Heart right ventricle (tissue), 16 donors: ENCODE results near the gene SLC25A31. TPM values are rescaled to one million over a fixed set of nuclear protein-coding genes. Genes with fewer than 3 reads are reported as not detected.

ENCODE experiments used
- ATAC-seq, 8 donors: fragments of 200-7000 bp; cut with Tn5 transposase; one replicate each; pipeline ENCODE4 v1.9.1; 2020; ENCODE audit warnings: mild to moderate bottlenecking in 8 of 8, moderate library complexity in 8 of 8, moderate number of reproducible peaks in 1 of 8
- DNase-seq, 2 donors: peaks; one replicate each; pipeline ENCODE4 v3.0.0-alpha.2; 2020
- H3K27ac ChIP-seq, 10 donors: fragments of 200-600 bp; sonication (generic) in 2 of 10; one replicate each; pipeline versions ENCODE4 v1.5.0 to v1.8.0; 2020 to 2022; ENCODE audit warnings: mild to moderate bottlenecking in 3 of 10
- H3K27me3 ChIP-seq, 7 donors: fragments of 200-600 bp; one replicate each; pipeline ENCODE4 v1.8.0; 2021 to 2022; ENCODE audit warnings: mild to moderate bottlenecking in 2 of 7
- H3K36me3 ChIP-seq, 9 donors: fragments of 200-600 bp; sonication (generic) in 1 of 9; one replicate each; pipeline versions ENCODE4 v1.5.0 to v1.8.0; 2020 to 2022; ENCODE audit warnings: mild to moderate bottlenecking in 2 of 9
- H3K4me1 ChIP-seq, 9 donors: fragments of 200-600 bp; sonication (generic) in 1 of 9; one replicate each; pipeline versions ENCODE4 v1.5.0 to v1.8.0; 2020 to 2022; ENCODE audit warnings: mild to moderate bottlenecking in 4 of 9
- H3K4me3 ChIP-seq, 10 donors: fragments of 200-600 bp; sonication (generic) in 2 of 10; one replicate each; pipeline versions ENCODE4 v1.5.0 to v1.8.0; 2020 to 2022; ENCODE audit warnings: mild to moderate bottlenecking in 7 of 10, moderate library complexity in 2 of 10
- H3K9me3 ChIP-seq, 11 donors: fragments of 200-600 bp in 10 of 11; sonication (generic) in 2 of 11; one replicate each; pipeline versions ENCODE4 v1.5.0 to v1.8.0; 2013 to 2022; ENCODE audit warnings: mild to moderate bottlenecking in 2 of 11, control low read depth in 1 of 11, moderate library complexity in 1 of 11
- WGBS, 2 donors: extraction: QIAGEN DNeasy Blood & Tissue Kit; methylation state at CpG; one replicate each; pipeline ENCODE4 v1.1.7; 2013; ENCODE audit warnings: inconsistent platforms in 1 of 2; 5-methylcytosine and 5-hydroxymethylcytosine counted together
- intact Hi-C, 10 donors: fragments of 100-400 bp; cut with DNase I; formaldehyde crosslinking; loops; one replicate each; pipeline versions ENCODE4 v1.11.1 to v1.14.2; 2022
- polyA plus RNA-seq, 2 donors: library from polyadenylated mRNA; stranded (reverse); fragments of 200-250 nt; gene quantifications; one replicate each; pipeline ENCODE4 v1.2.3, GENCODE V29; 2013
- total RNA-seq, 10 donors: library from RNA; stranded (reverse); fragmentation: NEBNext Ultra II Directional in 3 of 10; extraction: Animal tissue kit (Norgen Biotek cat#: 25700) in 3 of 10; gene quantifications; one replicate each; pipeline versions ENCODE4 v1.2.1 to v1.2.4, GENCODE V29; 2021 to 2023
- TF ChIP-seq, protein P1 (sequence below), 9 donors: fragments of 200-600 bp; sonication (generic) in 2 of 9; IDR thresholded peaks; one replicate each; pipeline versions ENCODE4 v1.5.0 to v1.8.0; 2021 to 2022; ENCODE audit warnings: antibody characterized with exemption in 9 of 9, mild to moderate bottlenecking in 5 of 9, moderate library complexity in 1 of 9
- donor health status: Arrhythmogenic right ventricular cardiomyopathy.
- donor health status: ischemic (EF 13 %, LVEDD 7.1; RV severe dilation, severe dysfunction).
- donor health status: healthy with polysubstance abuse.
- donor health status: DM: no; HTN: yes; CAD: no.
- donor health status: DM: no; HTN: no; CAD: no.
- donor health status: ischemic (EF 25% LVEDD 6.9; RV normal size, moderate dysfunction).
- donor health status: ischemic (EF 25% LVEDD 5.7; RV mildly dilated, moderate dysfunction).
- donor health status: healthy.
- donor health status: DM: yes; HTN: yes; CAD: no.
- donor health status: Ischemic cardiomyopathy.
- donor health status: ischemic (EF 35%, LVEDD 5.7; RV mildly dilated, moderate dysfunction).
- donor health status: nonischemic (EF 11% LVEDD 7.7; RV severe dilation, severe dysfunction).
- donor health status: DM: yes; HTN: yes; CAD: no.
- donor health status: PGD.
- donor health status: ischemic (EF 29% LVEDD 5.4; RV normal size, mild dysfunction).
- donor health status: nonischemic (EF 23%, LVEDD 6.1; RV moderate dilation, normal function).

SLC25A31 gene
- total and polyA plus RNA-seq, 12 donors: not detected

DNA sequence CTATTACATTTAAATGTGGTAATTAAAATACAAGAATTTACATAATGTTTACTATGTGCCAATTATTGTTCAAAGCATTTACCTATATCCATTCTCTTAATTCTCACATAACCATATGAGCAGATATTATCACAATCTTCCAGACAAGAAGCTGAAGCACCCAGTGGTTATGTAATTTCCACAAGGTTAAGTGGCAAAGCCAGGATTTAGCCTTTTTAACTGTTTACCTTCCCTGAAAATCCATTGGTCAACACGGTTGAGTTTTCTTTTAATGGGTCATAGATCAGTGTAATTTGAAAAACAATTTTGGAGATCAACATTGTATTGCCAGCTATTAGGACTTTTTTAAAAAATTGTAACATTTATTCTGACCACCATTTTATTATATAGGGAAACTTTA lies 63.3 kb downstream of the SLC25A31 start:
- DNase-seq (no peak), ATAC-seq (no peak)
- Histone ChIP-seq H3K36me3 (no peaks in the 10 kb centered on the region), H3K4me3 (no peak overlapping the region), H3K27me3 (no peaks in the 10 kb centered on the region), H3K27ac (no peak overlapping the region), H3K9me3 (no peaks in the 10 kb centered on the region), H3K4me1 (no peaks in the 10 kb centered on the region)
- TF ChIP-seq, protein P1, sequence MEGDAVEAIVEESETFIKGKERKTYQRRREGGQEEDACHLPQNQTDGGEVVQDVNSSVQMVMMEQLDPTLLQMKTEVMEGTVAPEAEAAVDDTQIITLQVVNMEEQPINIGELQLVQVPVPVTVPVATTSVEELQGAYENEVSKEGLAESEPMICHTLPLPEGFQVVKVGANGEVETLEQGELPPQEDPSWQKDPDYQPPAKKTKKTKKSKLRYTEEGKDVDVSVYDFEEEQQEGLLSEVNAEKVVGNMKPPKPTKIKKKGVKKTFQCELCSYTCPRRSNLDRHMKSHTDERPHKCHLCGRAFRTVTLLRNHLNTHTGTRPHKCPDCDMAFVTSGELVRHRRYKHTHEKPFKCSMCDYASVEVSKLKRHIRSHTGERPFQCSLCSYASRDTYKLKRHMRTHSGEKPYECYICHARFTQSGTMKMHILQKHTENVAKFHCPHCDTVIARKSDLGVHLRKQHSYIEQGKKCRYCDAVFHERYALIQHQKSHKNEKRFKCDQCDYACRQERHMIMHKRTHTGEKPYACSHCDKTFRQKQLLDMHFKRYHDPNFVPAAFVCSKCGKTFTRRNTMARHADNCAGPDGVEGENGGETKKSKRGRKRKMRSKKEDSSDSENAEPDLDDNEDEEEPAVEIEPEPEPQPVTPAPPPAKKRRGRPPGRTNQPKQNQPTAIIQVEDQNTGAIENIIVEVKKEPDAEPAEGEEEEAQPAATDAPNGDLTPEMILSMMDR (IDR thresholded peaks at IDR 0.05): no peak
- intact Hi-C loops: no loop called here
- WGBS, 2 donors: 74 to 80% methylated on average over 1 of the region's 1 CpG

DNA sequence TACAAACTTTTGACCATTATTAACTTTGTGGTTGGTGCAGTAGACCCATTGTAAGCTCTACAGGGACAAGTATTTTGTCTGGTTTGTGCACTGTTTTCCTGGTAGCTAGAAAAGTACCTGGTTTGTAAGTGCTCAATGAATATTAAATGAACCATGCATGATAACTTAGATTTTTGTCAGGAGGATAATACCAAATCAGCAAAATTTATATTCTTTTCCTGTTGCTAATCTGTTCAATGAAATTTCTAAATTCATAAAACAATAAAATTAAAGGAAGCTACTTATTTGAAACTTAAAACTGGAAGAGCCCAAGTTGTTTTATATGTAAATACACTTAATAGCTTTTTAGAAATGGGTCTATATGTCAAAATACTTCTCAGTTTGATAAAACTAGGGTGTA lies 69.5 kb downstream of the SLC25A31 start:
- Histone ChIP-seq H3K36me3 (peaks cover 0 to 52% (median 0%) of the 10 kb centered on the region in 9 donors), H3K4me3 (no peak overlapping the region), H3K27me3 (no peaks in the 10 kb centered on the region), H3K4me1 (no peaks in the 10 kb centered on the region), H3K27ac (no peak overlapping the region), H3K9me3 (no peaks in the 10 kb centered on the region)
- intact Hi-C loops: no loop called here
- TF ChIP-seq, protein P1 (IDR thresholded peaks at IDR 0.05): no peak
- DNase-seq (no peak), ATAC-seq (no peak)

DNA sequence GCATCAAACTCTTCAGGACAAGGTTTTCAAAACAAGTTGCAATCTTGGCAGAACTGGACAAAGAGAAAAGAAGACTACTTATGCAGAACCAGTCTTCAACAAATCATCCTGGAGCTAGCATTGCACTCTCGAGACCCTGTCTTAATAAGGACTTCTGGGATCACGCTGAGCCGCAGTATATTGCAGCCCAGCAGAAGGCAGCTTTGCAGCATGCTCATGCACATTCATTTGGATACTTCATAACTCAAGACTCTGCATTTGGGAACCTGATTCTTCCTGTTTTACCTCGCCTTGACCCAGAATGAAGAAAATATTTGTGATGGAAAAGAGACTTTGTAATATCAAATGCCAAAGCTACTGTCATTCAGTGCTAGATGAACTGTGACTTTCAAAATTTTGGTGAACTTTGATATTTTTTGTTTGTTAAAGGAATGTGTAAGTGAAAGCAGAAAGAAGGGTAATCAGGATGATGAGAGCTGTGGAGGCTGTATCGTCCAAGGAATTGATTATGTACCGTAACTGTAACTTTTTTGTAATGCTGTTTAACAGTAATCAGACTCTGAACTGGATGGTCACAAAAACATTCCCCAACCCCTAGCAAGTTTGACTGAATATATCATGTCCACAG lies 79.1 kb downstream of the SLC25A31 start:
- WGBS, 2 donors: 78 to 82% methylated on average over 6 of the region's 6 CpGs
- Histone ChIP-seq H3K36me3 (peaks cover 0 to 88% (median 0%) of the 10 kb centered on the region in 9 donors), H3K4me1 (no peaks in the 10 kb centered on the region), H3K4me3 (no peak overlapping the region), H3K9me3 (no peaks in the 10 kb centered on the region), H3K27me3 (no peaks in the 10 kb centered on the region), H3K27ac (no peak overlapping the region)
- no peak for DNase-seq
- intact Hi-C loops: no loop called here
- no peak for ATAC-seq
- TF ChIP-seq, protein P1 (IDR thresholded peaks at IDR 0.05): peak in 2 of 9 donors; percentile 11 to 12

DNA sequence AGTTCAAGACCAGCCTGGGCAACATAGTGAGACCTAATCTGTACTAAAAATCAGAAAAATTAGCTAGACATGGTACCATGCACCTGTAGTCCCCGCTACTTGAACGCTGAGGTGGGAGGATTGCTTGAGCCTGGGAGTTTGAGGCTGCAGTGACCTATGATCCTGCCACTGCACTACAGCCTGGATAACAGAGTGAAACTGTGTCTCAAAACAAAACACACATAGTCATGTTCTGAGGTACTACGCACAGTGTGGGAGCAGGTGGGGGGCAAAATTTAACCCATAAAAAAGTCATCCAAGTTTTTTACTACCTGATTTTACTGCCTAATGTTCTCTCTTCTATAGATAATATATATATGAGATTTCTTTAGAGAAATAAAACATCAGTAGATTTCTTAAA lies 80.4 kb downstream of the SLC25A31 start:
- H3K9me3 ChIP-seq: no peaks in the 10 kb centered on the region
- H3K27me3 ChIP-seq: no peaks in the 10 kb centered on the region
- no peaks in the 10 kb centered on the region for H3K4me1 ChIP-seq
- no peak overlapping the region for H3K4me3 ChIP-seq
- TF ChIP-seq, protein P1 (IDR thresholded peaks at IDR 0.05): no peak
- ATAC-seq (no peak), DNase-seq (no peak)
- H3K27ac ChIP-seq: no peak overlapping the region
- WGBS, 2 donors: 92 to 94% methylated on average over 3 of the region's 3 CpGs
- intact Hi-C loops: loop anchor here in 1 of 10 donors (5.0 kb wide), 1 partner anchor 1863 kb away; no protein-coding TSS in a partner anchor
- peaks cover 0 to 75% (median 0%) of the 10 kb centered on the region in 9 donors for H3K36me3 ChIP-seq
